ENCODE measurements around the gene AASDHPPT. TPM values are rescaled to one million over a fixed set of nuclear protein-coding genes. Genes with fewer than 3 reads are reported as not detected.

Gene AASDHPPT
- total RNA-seq, 1 donor from 2014 or later: 27.6 TPM

DNA sequence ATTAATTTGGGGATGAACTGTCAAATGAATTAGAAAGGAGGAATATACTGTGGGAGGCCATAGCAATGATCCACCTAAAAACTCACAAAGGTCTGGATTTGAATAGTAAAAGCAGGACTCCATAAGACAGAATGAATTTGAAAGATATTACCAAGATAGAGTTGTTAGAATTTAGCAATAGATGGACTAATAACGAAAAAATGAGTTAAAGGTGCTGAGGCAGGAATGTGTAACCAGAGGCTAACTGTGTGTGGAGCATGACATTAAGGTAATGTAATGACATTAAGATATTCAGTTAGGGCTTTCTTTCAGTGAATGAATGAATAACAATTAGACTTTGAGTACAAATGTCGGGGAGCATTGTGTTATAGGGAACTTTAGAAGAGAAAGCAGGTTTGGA is 51.3 kb downstream of the AASDHPPT start:
- Histone ChIP-seq H3K27me3 (ENCODE audit: low read depth) (no peaks in the 10 kb centered on the region), H3K4me1 (no peaks in the 10 kb centered on the region), H3K36me3 (no peaks in the 10 kb centered on the region), H3K27ac (no peak overlapping the region), H3K4me3 (no peak overlapping the region), H3K9me3 (no peaks in the 10 kb centered on the region)
- no peak for ATAC-seq
- intact Hi-C loops (cut with DNase I): no loop called here
- no peak for DNase-seq
- TF ChIP-seq, protein P1, sequence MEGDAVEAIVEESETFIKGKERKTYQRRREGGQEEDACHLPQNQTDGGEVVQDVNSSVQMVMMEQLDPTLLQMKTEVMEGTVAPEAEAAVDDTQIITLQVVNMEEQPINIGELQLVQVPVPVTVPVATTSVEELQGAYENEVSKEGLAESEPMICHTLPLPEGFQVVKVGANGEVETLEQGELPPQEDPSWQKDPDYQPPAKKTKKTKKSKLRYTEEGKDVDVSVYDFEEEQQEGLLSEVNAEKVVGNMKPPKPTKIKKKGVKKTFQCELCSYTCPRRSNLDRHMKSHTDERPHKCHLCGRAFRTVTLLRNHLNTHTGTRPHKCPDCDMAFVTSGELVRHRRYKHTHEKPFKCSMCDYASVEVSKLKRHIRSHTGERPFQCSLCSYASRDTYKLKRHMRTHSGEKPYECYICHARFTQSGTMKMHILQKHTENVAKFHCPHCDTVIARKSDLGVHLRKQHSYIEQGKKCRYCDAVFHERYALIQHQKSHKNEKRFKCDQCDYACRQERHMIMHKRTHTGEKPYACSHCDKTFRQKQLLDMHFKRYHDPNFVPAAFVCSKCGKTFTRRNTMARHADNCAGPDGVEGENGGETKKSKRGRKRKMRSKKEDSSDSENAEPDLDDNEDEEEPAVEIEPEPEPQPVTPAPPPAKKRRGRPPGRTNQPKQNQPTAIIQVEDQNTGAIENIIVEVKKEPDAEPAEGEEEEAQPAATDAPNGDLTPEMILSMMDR (IDR thresholded peaks at IDR 0.05): no peak

DNA sequence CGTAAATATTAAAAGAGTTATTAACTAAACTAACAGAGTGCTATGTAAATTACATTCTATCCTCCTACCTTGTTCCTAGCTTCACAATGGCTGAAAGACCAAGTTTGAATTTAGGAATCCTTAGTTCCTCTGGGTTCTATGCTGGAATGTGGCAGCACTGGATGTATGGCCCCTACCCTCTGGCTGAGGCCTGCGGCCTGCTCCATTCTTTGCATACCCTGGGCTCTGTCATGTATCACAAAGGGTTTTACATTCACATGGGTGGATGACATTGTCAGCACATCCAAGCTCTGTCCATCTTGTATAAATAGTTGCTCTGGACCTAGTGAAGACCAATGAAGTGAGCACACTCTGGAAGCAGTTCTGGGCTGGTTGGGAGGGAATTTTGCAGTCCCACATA is 54.5 kb downstream of the AASDHPPT start:
- H3K4me3 ChIP-seq: no peak overlapping the region
- H3K9me3 ChIP-seq: no peaks in the 10 kb centered on the region
- no peak overlapping the region for H3K27ac ChIP-seq
- TF ChIP-seq, protein P1 (IDR thresholded peaks at IDR 0.05): no peak
- H3K36me3 ChIP-seq: no peaks in the 10 kb centered on the region
- ATAC-seq (no peak), DNase-seq (no peak)
- no peaks in the 10 kb centered on the region for H3K27me3 ChIP-seq (ENCODE audit: low read depth)
- intact Hi-C loops (cut with DNase I): no loop called here
- no peaks in the 10 kb centered on the region for H3K4me1 ChIP-seq

DNA sequence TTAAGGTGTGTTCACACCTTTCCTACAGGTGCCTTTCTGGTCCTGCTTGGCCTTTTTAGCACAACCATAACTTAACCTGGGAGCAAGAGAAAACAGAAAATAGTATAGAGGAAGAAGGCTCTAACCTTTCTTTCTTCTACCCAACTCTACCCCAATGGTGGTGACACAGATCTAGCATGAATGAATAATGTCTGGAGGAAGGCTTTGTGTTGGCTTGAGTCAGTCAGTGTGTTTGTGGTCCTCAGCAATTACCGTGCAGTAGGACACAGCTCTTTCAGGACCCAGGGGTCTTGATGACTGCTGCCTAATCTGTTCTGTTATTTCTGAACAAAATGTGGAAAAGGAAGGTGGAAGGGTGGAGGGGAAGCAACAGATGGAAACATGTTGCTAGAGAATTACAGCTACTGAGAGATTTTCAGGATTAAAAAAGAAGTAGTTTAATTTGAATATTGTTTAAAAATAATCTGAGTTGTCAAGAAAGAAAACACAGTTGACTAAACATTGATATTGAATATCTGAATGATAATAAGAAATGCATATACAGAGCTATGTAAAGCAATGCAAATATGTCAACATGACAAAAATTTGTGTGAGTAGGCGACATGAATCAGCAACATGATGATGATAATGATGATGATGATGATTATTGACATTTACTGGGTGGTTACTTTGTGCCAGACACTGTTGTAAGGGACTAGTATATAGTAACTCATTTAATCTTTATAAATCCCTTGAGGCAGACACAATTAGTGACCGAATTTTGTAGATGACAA is 55.3 kb downstream of the AASDHPPT start:
- TF ChIP-seq, protein P1 (IDR thresholded peaks at IDR 0.05): no peak
- no peak for ATAC-seq
- intact Hi-C loops (cut with DNase I): no loop called here

DNA sequence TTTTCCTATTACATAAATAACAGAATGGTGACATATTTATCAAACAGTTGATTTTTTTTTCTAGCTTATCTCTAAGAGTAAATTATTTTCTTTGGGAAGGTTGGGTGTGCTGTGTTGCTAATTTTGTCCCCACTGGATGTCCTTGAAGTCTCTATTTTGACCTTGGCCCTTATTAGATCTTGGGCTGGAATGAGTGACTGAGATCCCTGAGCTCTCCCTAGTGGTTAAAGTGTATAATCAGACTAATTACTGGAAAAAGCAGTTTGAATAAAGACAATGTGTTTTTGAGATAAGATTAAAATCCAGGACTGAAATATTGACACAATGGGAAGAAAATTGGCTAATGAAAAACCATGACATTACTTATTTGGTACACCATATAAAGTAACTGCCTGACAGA is 56.1 kb downstream of the AASDHPPT start:
- H3K9me3 ChIP-seq: no peaks in the 10 kb centered on the region
- no peak for ATAC-seq
- DNase-seq: no peak
- no peaks in the 10 kb centered on the region for H3K36me3 ChIP-seq
- no peak overlapping the region for H3K4me3 ChIP-seq
- H3K27me3 ChIP-seq (ENCODE audit: low read depth): no peaks in the 10 kb centered on the region
- TF ChIP-seq, protein P1 (IDR thresholded peaks at IDR 0.05): peak; percentile 8
- no peaks in the 10 kb centered on the region for H3K4me1 ChIP-seq
- intact Hi-C loops (cut with DNase I): no loop called here
- H3K27ac ChIP-seq: no peak overlapping the region

More for the DNA sequence above, 55.3 kb downstream of the AASDHPPT start:
- Histone ChIP-seq H3K36me3 (no peaks in the 10 kb centered on the region), H3K27ac (no peak overlapping the region), H3K27me3 (ENCODE audit: low read depth) (no peaks in the 10 kb centered on the region), H3K4me3 (no peak overlapping the region), H3K4me1 (no peaks in the 10 kb centered on the region), H3K9me3 (no peaks in the 10 kb centered on the region)
- DNase-seq: no peak

DNA sequence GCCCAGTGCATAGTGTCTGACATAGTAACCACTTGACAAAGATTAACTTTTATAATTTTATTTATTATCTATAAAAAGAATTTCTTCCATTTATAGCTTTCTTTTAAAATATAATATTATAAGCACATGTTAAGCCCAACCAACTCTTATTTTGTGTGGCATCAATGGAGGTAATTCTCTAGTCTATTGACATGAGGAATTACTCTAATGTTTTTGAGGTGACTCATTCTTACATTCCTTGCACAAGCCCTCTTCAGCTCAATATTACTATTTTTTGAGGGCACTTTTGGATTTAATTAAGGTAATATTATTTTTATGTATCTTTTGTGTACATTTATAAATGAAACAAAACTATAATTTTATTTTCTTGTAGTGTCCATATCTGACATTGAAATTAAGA is 59.6 kb downstream of the AASDHPPT start:
- no peak overlapping the region for H3K4me3 ChIP-seq
- no peaks in the 10 kb centered on the region for H3K27me3 ChIP-seq (ENCODE audit: low read depth)
- H3K4me1 ChIP-seq: no peaks in the 10 kb centered on the region
- TF ChIP-seq, protein P1 (IDR thresholded peaks at IDR 0.05): no peak
- DNase-seq: no peak
- ATAC-seq: no peak
- intact Hi-C loops (cut with DNase I): no loop called here
- no peak overlapping the region for H3K27ac ChIP-seq
- H3K9me3 ChIP-seq: no peaks in the 10 kb centered on the region
- H3K36me3 ChIP-seq: no peaks in the 10 kb centered on the region

All from lower lobe of right lung (tissue), 2 donors.